Fibroblast of the aortic adventitia (primary cell): ENCODE results near the gene NCOR2. TPM values are rescaled to one million over a fixed set of nuclear protein-coding genes. Genes with fewer than 3 reads are reported as not detected.

Experiments used
- DNase-seq: peaks from one replicate; pipeline ENCODE4 v3.0.0-alpha.2; 2010; ENCODE audit warnings: low read depth
- H3K4me3 ChIP-seq: 2 replicates; pipeline ENCODE4 v1.5.1; 2011; ENCODE audit warnings: low read depth, mild to moderate bottlenecking, control low read depth, low read length, moderate library complexity
- total RNA-seq: library from RNA; depleted of rRNA; stranded (reverse); fragments of >200 nt; gene quantifications from 2 replicates; pipeline ENCODE4 v1.2.3, GENCODE V29; 2012; ENCODE audit warnings: low replicate concordance
- TF ChIP-seq, protein P1 (sequence below): IDR thresholded peaks from 2 replicates; pipeline ENCODE4 v1.5.1; 2011; ENCODE audit warnings: mild to moderate bottlenecking, low read length, control low read depth, inconsistent platforms; ENCODE audit not compliant: insufficient read depth

Gene NCOR2
- total RNA-seq, 1 donor, result 58.5 TPM

DNA sequence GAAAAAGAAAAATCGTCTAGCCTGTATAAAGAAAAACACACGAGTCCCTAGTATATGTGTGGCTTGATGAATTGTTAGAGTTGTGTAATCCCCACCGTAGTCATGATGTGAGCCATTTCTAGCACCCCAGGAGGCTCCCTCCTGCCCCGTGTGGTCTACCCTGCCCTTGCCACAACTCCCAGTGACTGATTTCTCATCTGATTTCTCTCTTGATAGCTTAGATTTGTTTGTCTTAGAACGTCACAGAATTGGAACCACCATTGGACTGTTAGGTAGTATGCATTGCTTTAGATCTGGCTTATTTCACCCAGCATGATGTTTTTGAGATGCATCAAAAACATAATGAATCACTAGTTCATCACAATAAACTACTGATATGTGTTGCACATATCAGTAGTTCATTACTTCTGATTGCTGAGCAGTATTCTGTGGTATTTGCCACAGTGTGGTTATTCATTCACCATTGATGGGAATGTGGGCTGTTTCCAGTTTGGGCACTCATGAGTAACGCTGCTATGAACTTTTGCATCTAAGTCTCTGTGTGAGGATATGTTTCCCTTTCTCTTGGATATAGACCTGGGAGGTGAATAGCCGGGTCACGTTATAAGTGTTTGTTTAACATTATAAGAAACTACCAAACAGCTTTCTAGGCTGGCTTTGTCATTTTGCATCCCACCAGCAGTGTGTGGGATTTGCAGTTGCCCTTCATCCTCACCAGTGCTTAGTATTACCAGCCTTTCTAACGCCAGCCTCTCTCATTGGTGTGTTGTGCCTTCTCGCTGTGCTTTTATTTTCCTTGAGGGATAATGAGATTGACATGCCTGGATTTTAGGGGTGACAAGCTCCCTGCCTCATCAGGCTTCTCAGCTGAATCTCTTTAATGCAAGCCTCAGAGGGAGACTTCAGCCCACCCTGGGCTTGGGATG lies 31.9 kb upstream of the NCOR2 start:
- peak; percentile 78 for DNase-seq
- TF ChIP-seq, protein P1, sequence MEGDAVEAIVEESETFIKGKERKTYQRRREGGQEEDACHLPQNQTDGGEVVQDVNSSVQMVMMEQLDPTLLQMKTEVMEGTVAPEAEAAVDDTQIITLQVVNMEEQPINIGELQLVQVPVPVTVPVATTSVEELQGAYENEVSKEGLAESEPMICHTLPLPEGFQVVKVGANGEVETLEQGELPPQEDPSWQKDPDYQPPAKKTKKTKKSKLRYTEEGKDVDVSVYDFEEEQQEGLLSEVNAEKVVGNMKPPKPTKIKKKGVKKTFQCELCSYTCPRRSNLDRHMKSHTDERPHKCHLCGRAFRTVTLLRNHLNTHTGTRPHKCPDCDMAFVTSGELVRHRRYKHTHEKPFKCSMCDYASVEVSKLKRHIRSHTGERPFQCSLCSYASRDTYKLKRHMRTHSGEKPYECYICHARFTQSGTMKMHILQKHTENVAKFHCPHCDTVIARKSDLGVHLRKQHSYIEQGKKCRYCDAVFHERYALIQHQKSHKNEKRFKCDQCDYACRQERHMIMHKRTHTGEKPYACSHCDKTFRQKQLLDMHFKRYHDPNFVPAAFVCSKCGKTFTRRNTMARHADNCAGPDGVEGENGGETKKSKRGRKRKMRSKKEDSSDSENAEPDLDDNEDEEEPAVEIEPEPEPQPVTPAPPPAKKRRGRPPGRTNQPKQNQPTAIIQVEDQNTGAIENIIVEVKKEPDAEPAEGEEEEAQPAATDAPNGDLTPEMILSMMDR, result peak; percentile 47
- H3K4me3 ChIP-seq, result no peak overlapping the region

DNA sequence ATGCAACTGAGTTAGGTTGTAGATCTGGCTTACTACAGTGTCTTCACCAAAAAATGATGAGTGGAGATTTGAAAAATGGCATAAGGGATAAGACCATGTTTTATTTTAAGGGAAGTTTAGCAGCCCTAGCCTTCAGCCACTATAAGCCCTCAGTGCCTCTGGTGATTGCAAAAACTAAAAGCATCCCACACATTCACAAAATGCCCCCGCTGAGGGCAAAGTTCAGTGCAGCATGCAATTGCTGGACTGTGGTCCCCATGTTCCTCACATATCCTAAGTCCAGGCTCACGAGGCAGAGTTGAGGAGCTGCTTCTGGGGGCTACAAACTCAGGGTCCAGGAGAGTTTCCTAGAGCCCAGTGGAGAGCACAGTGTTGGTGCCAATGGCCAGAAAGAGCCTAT lies 29.6 kb upstream of the NCOR2 start:
- TF ChIP-seq, protein P1, result no peak
- H3K4me3 ChIP-seq, result no peak overlapping the region
- no peak for DNase-seq

DNA sequence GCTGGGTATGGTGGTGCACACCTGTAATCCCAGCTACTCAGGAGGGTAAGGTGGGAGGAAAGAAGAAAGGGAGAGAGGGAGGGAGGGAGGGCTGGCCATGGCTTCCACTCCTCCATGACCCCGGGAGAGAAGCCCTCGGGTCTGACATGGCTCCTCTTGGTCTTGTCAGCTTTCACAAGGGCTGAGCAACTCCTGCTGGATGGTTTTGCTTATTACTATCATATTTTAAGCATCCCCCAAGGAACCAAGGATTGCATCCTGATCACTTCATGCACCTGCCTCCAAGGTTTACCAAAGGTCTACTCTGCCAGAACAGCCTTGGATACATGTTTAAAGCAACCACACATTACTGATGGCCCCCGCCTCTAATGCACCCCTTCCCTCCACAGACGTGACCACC lies 28.0 kb upstream of the NCOR2 start:
- TF ChIP-seq, protein P1, result no peak
- no peak for DNase-seq
- H3K4me3 ChIP-seq, result no peak overlapping the region

GRCh38 chr12:124594851-124595250 lies 27.4 kb upstream of the NCOR2 start:
- DNase-seq, result no peak

GRCh38 chr12:124593851-124594401 lies 26.5 kb upstream of the NCOR2 start:
- TF ChIP-seq, protein P1, result no peak
- DNase-seq, result no peak
- H3K4me3 ChIP-seq, result no peak overlapping the region

More at GRCh38 chr12:124594851-124595250, 27.4 kb upstream of the NCOR2 start:
- TF ChIP-seq, protein P1, result no peak
- H3K4me3 ChIP-seq, result no peak overlapping the region

DNA sequence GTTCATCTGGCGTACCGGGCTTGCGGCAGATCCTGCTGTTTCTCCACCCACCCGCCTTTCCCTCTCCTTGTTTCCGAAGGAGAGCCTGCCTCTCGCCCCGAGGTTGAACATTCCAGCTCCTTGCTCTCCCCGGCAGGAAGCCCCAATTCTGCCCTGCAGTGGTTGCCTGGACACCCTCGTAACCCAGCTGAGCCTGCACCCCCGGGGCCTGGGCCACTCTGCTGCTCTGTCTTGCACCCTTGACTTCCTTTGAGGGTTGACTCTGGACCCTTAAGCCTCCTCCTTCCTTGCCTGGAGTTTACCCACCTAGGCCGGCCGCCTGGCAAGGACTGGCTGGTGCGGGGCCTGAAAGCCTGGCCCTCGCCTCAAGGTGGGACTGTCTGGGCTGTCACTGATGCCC lies 25.8 kb upstream of the NCOR2 start:
- TF ChIP-seq, protein P1, result no peak
- DNase-seq, result no peak
- H3K4me3 ChIP-seq, result no peak overlapping the region
